Peyer's patch (tissue), 4 donors: ENCODE results near the gene ARHGAP24.

ENCODE experiments used
- POLR2A ChIP-seq, 2 donors: fragments of 450-650 bp; IDR thresholded peaks; one replicate each; pipeline ENCODE4 v1.5.1; 2017; ENCODE audit warnings: antibody characterized with exemption in 2 of 2, mild to moderate bottlenecking in 2 of 2, moderate library complexity in 2 of 2
- TF ChIP-seq, protein P1 (sequence below), 6 experiments: fragments of 450-650 bp in 4 of 6; fragments of 200-600 bp in 2 of 6; sonication (generic) in 1 of 6; IDR thresholded peaks; one replicate each; pipeline ENCODE4 v1.5.1; 2017 to 2019; ENCODE audit warnings: antibody characterized with exemption in 6 of 6, mild to moderate bottlenecking in 3 of 6, moderate library complexity in 1 of 6

DNA sequence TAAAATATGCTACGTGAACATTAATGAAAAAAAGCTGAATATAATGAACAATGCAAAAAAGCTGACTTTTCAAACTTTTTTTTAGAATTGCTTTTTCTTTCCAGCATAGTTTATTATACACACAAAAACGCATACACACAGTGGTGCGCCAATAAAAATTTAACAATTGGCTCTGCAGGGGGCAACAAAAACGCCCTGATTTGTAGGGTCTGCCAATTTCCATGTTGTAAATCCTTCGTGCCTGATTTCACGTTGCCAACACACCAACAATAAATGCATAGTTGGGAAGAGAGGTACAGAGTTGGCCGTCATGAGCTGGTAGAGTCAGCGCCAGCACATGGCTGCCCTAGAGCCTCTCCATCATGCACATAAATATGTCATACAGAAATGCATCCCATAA lies 551.8 kb downstream of the ARHGAP24 start:
- TF ChIP-seq, protein P1, sequence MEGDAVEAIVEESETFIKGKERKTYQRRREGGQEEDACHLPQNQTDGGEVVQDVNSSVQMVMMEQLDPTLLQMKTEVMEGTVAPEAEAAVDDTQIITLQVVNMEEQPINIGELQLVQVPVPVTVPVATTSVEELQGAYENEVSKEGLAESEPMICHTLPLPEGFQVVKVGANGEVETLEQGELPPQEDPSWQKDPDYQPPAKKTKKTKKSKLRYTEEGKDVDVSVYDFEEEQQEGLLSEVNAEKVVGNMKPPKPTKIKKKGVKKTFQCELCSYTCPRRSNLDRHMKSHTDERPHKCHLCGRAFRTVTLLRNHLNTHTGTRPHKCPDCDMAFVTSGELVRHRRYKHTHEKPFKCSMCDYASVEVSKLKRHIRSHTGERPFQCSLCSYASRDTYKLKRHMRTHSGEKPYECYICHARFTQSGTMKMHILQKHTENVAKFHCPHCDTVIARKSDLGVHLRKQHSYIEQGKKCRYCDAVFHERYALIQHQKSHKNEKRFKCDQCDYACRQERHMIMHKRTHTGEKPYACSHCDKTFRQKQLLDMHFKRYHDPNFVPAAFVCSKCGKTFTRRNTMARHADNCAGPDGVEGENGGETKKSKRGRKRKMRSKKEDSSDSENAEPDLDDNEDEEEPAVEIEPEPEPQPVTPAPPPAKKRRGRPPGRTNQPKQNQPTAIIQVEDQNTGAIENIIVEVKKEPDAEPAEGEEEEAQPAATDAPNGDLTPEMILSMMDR (IDR thresholded peaks at IDR 0.05), result no peak
- no peak for TF ChIP-seq POLR2A (IDR thresholded peaks at IDR 0.05)
